ENCODE data around the gene CCDC24. TPM values are rescaled to one million over a fixed set of nuclear protein-coding genes. Genes with fewer than 3 reads are reported as not detected.

The CCDC24 gene
- total and polyA plus RNA-seq, 8 donors: 9.9 to 17.7 (median 12.9) TPM

DNA sequence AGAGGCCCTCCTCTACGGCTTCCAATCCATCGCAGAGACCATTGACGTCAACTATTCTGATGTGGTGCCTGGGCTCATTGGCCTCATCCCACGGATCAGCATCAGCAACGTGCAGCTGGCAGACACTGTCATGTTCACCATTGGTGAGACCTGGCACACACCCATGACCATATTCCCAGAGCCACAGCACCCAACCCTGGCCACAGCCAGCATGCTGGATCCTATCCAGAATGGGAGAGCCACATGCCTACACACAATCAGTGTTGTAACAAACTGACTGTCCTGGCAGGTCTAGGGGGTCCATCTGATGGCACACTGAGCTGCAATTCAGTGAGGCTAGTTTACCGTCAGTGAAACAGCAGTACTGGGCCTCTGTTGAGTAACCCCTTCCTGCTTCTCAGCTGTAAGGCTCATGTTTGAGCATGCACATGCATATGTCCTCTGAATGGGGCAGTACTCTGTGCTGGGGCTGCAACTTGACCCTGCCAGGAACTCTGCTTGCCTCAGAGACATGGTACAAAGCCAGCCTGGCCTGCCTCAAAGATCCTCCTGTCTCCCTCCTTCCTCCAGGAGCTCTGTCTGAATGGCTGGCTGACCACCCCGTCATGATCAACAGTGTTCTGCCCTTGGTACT is 33.9 kb upstream of the CCDC24 start:
- Histone ChIP-seq H3K4me3 (no peak overlapping the region), H3K36me3 (peaks cover 0 to 70% of the 10 kb centered on the region in 2 donors), H3K27ac (no peak overlapping the region), H3K9me3 (no peaks in the 10 kb centered on the region), H3K27me3 (no peaks in the 10 kb centered on the region), H3K4me1 (no peaks in the 10 kb centered on the region)
- intact Hi-C loops (cut with DNase I): no loop called here
- TF ChIP-seq, protein P1, sequence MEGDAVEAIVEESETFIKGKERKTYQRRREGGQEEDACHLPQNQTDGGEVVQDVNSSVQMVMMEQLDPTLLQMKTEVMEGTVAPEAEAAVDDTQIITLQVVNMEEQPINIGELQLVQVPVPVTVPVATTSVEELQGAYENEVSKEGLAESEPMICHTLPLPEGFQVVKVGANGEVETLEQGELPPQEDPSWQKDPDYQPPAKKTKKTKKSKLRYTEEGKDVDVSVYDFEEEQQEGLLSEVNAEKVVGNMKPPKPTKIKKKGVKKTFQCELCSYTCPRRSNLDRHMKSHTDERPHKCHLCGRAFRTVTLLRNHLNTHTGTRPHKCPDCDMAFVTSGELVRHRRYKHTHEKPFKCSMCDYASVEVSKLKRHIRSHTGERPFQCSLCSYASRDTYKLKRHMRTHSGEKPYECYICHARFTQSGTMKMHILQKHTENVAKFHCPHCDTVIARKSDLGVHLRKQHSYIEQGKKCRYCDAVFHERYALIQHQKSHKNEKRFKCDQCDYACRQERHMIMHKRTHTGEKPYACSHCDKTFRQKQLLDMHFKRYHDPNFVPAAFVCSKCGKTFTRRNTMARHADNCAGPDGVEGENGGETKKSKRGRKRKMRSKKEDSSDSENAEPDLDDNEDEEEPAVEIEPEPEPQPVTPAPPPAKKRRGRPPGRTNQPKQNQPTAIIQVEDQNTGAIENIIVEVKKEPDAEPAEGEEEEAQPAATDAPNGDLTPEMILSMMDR (IDR thresholded peaks at IDR 0.05): no peak
- no peak for ATAC-seq
- DNase-seq: no peak

DNA sequence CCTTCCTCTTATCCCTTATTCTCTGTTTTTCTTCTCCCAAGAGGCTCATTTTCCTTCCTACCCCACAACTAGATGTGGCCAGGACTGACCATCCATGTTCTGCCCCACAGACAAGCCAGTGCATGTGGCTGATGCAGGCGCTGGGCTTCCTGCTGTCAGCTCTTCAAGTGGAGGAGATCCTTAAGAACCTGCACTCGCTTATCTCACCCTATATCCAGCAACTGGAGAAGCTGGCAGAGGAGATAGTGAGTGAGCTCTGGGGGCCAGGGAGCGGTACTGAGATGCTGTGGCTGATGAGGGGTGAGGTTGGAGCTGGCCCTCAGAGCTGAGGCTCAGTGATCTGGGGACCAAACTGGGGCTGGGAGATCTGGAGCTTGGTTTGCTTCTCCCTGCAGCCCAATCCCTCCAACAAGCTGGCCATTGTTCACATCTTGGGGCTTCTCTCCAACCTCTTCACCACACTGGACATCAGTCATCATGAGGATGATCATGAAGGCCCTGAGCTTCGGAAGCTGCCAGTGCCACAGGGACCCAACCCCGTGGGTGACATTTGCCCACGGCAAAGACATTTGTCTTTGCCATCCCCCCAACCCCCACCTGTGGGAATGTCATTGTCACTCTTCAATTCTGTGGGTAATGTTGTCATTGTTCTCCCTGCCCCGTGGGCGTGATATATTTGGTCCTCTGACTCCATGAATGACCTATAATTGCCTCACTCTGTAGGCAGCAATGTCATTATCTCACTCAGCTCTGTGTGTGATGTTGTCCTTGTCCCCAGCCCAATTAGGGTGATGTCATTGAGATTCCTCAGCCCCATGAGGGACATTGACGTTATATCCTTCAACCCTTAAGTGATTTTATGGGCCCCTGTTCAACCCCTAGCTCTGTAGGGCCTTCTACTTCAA is 32.8 kb upstream of the CCDC24 start:
- H3K4me1 ChIP-seq: no peaks in the 10 kb centered on the region
- no peaks in the 10 kb centered on the region for H3K9me3 ChIP-seq
- peaks cover 0 to 65% of the 10 kb centered on the region in 2 donors for H3K36me3 ChIP-seq
- TF ChIP-seq, protein P1 (IDR thresholded peaks at IDR 0.05): no peak
- ATAC-seq (no peak), DNase-seq (no peak)
- no peak overlapping the region for H3K4me3 ChIP-seq
- intact Hi-C loops (cut with DNase I): no loop called here
- H3K27me3 ChIP-seq: no peaks in the 10 kb centered on the region
- no peak overlapping the region for H3K27ac ChIP-seq

DNA sequence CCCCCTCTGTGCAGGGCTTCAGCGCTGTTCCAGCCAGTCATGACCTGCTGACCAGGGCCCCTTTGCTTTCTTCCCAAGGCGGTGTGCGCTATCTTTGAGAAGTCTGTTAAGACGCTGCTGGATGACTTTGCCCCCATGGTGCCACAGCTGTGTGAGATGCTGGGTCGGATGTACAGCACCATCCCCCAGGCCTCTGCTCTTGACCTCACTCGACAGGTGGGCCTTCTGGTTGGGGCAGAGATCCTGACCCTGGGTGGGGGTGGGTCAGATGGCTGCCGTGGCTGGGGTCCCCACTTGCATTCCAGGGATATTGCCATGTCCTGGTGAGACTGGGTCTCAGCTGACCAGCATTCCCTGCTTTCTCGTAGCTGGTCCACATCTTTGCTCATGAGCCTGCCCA is 30.6 kb upstream of the CCDC24 start:
- no peak for ATAC-seq
- intact Hi-C loops (cut with DNase I): no loop called here
- Histone ChIP-seq H3K27me3 (no peaks in the 10 kb centered on the region), H3K4me1 (no peaks in the 10 kb centered on the region), H3K4me3 (no peak overlapping the region), H3K27ac (no peak overlapping the region), H3K9me3 (no peaks in the 10 kb centered on the region), H3K36me3 (peaks cover 0 to 71% of the 10 kb centered on the region in 2 donors)
- DNase-seq: no peak
- TF ChIP-seq, protein P1 (IDR thresholded peaks at IDR 0.05): no peak

DNA sequence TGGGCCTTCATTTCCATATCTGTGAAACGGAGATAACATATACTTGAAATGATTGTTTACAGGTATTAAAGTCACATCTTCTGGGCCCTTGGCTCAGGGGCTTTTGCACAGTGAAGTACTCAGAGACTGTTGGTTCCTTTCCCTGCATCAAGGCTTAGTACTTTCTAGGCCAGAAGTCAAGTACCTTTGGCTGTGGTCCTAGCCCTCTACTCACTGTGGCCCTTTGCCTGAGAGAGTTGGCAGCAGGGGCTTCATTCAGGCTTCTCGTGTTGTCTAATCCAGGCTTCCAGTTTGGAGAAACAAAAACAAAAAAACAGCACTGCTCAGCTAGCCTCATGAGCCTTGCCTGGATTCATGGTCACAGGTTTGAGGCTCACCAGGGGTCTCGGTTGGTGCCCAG is 29.7 kb upstream of the CCDC24 start:
- intact Hi-C loops (cut with DNase I): no loop called here
- H3K36me3 ChIP-seq: peaks cover 0 to 74% of the 10 kb centered on the region in 2 donors
- H3K4me3 ChIP-seq: no peak overlapping the region
- no peaks in the 10 kb centered on the region for H3K9me3 ChIP-seq
- ATAC-seq: no peak
- H3K27me3 ChIP-seq: no peaks in the 10 kb centered on the region
- H3K27ac ChIP-seq: no peak overlapping the region
- TF ChIP-seq, protein P1 (IDR thresholded peaks at IDR 0.05): no peak
- H3K4me1 ChIP-seq: no peaks in the 10 kb centered on the region
- DNase-seq: no peak

DNA sequence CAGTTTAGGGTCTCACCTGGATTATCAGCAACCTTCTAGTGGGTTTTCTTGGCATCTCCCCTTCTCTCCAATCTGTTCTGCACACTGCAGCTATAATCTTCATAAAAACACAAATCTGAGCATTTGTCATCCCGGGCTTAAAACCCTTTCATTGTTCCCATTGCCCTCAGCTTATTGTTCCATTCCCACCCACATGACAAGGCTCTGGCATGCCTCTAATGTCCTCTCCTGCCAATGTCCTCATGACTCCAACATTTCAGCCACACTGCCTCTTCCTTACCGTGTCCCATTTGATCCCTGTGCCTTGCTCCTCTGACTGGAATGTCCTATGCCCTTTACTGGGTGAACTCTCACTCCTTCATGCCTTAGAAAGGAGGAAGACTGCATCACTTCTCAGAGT is 29.1 kb upstream of the CCDC24 start:
- DNase-seq (no peak), ATAC-seq (no peak)
- Histone ChIP-seq H3K27ac (no peak overlapping the region), H3K27me3 (no peaks in the 10 kb centered on the region), H3K9me3 (no peaks in the 10 kb centered on the region), H3K36me3 (peaks cover 0 to 74% of the 10 kb centered on the region in 2 donors), H3K4me3 (no peak overlapping the region), H3K4me1 (no peaks in the 10 kb centered on the region)
- TF ChIP-seq, protein P1 (IDR thresholded peaks at IDR 0.05): no peak
- intact Hi-C loops (cut with DNase I): no loop called here

Data from left lung (tissue), 10 donors.